Stomach smooth muscle (tissue), 2 donors: ENCODE results near the gene CLCNKB.
"Not testable (repeated sequence)": the region's sequence is repeated elsewhere in the genome, so short reads cannot be mapped to it uniquely, and the experiment has no call there.

ENCODE experiments used
- H3K27ac ChIP-seq: one replicate; pipeline ENCODE4 v1.7.0; 2013; ENCODE audit warnings: mild to moderate bottlenecking, low read length, inconsistent platforms
- H3K27me3 ChIP-seq, 2 donors: one replicate each; pipeline ENCODE4 v1.7.0; 2013; ENCODE audit warnings: low read length in 2 of 2; ENCODE audit not compliant: insufficient read depth in 2 of 2, control insufficient read depth in 1 of 2
- H3K36me3 ChIP-seq, 2 donors: one replicate each; pipeline ENCODE4 v1.7.0; 2013; ENCODE audit warnings: low read length in 2 of 2; ENCODE audit not compliant: control insufficient read depth in 2 of 2, insufficient read depth in 2 of 2
- H3K4me1 ChIP-seq: one replicate; pipeline ENCODE4 v1.7.0; 2013; ENCODE audit warnings: low read length; ENCODE audit not compliant: control insufficient read depth, insufficient read depth
- H3K4me3 ChIP-seq, 2 donors: one replicate each; pipeline ENCODE4 v1.7.0; 2013; ENCODE audit warnings: low read length in 2 of 2
- H3K9ac ChIP-seq, 2 donors: one replicate each; pipeline ENCODE4 v1.7.0; 2013; ENCODE audit warnings: low read length in 2 of 2, mild to moderate bottlenecking in 1 of 2
- H3K9me3 ChIP-seq, 2 donors: one replicate each; pipeline ENCODE4 v1.7.0; 2013; ENCODE audit warnings: low read length in 2 of 2; ENCODE audit not compliant: control insufficient read depth in 2 of 2
- donor health status: healthy.
- donor health status: Pancreatic carcinoma.

Gene CLCNKB

DNA sequence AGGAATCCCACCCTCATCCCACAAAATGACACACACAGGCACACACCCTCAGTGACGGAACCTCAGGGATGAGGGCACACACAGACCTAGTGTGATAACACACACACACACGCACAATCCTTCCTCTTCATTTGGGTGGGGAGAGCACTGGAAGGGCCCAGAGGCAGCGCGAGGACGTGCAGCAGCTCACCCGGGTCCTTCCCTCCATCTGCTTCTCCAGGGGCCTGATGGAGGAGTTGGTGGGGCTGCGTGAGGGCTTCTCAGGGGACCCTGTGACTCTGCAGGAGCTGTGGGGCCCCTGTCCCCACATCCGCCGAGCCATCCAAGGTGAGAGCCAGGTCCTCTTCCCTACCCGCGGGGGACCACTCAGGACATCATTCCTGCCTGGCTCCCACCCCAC is 21.2 kb upstream of the CLCNKB start:
- Histone ChIP-seq H3K9me3 (no peaks in the 10 kb centered on the region), H3K27ac (peak overlapping the region; percentile 60), H3K9ac (no peak overlapping the region), H3K4me3 (no peak overlapping the region), H3K36me3 (no peaks in the 10 kb centered on the region), H3K4me1 (peaks cover 56% of the 10 kb centered on the region), H3K27me3 (no peaks in the 10 kb centered on the region)

DNA sequence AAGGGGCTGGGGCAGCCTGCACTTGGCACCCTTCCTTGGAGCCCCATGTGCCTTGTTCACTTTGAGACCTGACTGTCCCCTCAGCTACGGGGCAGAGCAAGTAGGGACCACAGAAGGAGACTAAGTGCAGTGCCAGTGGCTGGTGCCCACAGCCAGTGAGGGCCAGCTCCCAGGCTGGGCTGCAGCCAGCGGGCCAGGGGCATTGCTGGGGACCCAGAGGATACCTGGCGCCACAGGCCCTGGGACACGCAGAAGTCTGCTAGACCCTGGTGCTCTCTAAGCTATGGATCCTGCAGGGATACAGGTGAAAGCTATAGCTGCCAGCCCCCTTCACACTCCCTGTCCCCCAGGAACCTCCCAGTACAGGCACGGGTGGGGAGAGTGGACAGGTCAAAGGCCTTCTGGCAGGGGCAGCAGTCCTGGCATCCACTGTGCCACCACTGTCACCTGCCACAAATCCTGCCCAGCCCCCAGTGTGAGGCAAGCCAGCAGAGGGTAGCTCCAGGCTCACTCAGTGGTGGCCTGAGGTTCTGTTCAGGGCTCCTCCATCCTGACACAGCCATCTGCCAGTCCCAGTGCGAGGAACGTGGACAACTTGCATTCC is 20.4 kb upstream of the CLCNKB start:
- no peaks in the 10 kb centered on the region for H3K36me3 ChIP-seq
- no peaks in the 10 kb centered on the region for H3K27me3 ChIP-seq
- no peak overlapping the region for H3K4me3 ChIP-seq
- H3K9ac ChIP-seq = no peak overlapping the region
- H3K4me1 ChIP-seq = peaks cover 51% of the 10 kb centered on the region
- no peaks in the 10 kb centered on the region for H3K9me3 ChIP-seq
- no peak overlapping the region for H3K27ac ChIP-seq

DNA sequence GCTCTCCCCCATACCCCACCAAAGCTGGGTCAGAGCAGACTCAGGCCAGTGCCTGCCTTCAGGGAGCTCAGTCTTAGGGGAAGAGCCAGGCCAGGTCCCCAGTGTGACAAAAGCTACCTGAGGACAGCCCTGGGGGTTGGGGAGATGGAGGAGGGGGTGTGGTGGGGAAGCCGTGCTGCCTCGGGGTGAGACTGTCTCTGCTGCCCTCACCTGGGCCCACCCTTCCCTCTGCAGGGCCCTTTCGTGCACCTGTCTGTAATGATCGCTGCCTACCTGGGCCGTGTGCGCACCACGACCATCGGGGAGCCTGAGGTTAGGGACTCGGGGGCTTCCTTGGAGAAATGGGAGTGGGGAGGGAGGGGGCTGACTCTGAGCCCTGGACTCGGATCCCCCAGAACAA is 17.3 kb upstream of the CLCNKB start:
- H3K27me3 ChIP-seq, H3K9me3 ChIP-seq, H3K9ac ChIP-seq, H3K4me3 ChIP-seq, H3K27ac ChIP-seq, H3K36me3 ChIP-seq: not testable (repeated sequence)
- peaks cover 27% of the 10 kb centered on the region for H3K4me1 ChIP-seq

DNA sequence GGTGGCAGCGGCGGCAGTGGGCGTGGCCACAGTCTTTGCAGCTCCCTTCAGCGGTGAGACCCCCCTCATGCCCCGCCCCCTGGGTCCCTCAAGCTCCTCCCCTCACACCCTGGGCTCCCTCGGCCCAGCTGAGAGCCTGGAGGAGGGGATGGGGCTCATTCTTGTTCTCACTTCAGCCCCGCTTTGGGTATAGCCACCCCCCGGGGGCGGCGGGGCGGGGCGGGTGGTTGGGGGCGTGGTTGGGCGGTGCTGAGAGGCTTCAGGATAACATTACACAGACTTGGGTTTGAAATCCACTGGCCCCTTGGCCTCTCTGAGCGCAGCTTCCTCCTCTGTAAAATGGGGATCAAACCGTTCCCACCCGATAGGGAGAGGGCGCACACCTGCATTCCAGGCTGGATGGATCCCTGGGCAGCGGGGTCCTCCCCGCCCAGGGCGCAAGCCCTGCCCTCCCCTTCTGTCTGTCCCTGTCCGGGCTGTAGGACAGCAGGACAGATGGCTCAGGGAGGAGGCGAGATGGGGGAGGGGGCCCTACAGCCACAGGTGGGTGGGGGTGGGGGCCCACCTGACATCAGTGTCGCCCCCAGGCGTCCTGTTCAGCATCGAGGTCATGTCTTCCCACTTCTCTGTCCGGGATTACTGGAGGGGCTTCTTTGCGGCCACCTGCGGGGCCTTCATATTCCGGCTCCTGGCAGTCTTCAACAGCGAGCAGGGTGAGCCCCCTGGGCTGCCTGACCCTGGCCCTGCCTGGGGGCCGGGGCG is 16.7 kb upstream of the CLCNKB start:
- H3K9me3 ChIP-seq = no peaks in the 10 kb centered on the region
- no peaks in the 10 kb centered on the region for H3K27me3 ChIP-seq
- H3K9ac ChIP-seq = peak overlapping the region in 1 of 2 donors; percentile 47
- no peak overlapping the region for H3K27ac ChIP-seq
- peaks cover 21% of the 10 kb centered on the region for H3K4me1 ChIP-seq
- H3K36me3 ChIP-seq = no peaks in the 10 kb centered on the region
- peak overlapping the region in 1 of 2 donors; percentile 60 for H3K4me3 ChIP-seq

GRCh38 chr1:16028237-16029002 is 15.2 kb upstream of the CLCNKB start:
- Histone ChIP-seq H3K9ac (no peak overlapping the region), H3K9me3 (no peaks in the 10 kb centered on the region), H3K36me3 (no peaks in the 10 kb centered on the region), H3K4me1 (peaks cover 23% of the 10 kb centered on the region), H3K4me3 (no peak overlapping the region), H3K27ac (no peak overlapping the region), H3K27me3 (no peaks in the 10 kb centered on the region)

- H3K27me3 ChIP-seq, H3K9ac ChIP-seq, H3K4me3 ChIP-seq, H3K36me3 ChIP-seq, H3K27ac ChIP-seq, H3K9me3 ChIP-seq: not testable (repeated sequence)
- H3K4me1 ChIP-seq = peaks cover 21% of the 10 kb centered on the region
Observed at GRCh38 chr1:16029003-16029268, 14.6 kb upstream of the CLCNKB start.

GRCh38 chr1:16029288-16029687 is 14.3 kb upstream of the CLCNKB start:
- Histone ChIP-seq H3K9me3 (no peaks in the 10 kb centered on the region), H3K4me1 (peaks cover 21% of the 10 kb centered on the region), H3K9ac (no peak overlapping the region), H3K27ac (no peak overlapping the region), H3K36me3 (no peaks in the 10 kb centered on the region), H3K4me3 (no peak overlapping the region), H3K27me3 (no peaks in the 10 kb centered on the region)

- no peaks in the 10 kb centered on the region for H3K36me3 ChIP-seq
- no peak overlapping the region for H3K27ac ChIP-seq
- H3K4me1 ChIP-seq = peaks cover 21% of the 10 kb centered on the region
- no peaks in the 10 kb centered on the region for H3K27me3 ChIP-seq
- no peaks in the 10 kb centered on the region for H3K9me3 ChIP-seq
- H3K9ac ChIP-seq = no peak overlapping the region
- no peak overlapping the region for H3K4me3 ChIP-seq
Observed at GRCh38 chr1:16031551-16031950, 12.0 kb upstream of the CLCNKB start.

DNA sequence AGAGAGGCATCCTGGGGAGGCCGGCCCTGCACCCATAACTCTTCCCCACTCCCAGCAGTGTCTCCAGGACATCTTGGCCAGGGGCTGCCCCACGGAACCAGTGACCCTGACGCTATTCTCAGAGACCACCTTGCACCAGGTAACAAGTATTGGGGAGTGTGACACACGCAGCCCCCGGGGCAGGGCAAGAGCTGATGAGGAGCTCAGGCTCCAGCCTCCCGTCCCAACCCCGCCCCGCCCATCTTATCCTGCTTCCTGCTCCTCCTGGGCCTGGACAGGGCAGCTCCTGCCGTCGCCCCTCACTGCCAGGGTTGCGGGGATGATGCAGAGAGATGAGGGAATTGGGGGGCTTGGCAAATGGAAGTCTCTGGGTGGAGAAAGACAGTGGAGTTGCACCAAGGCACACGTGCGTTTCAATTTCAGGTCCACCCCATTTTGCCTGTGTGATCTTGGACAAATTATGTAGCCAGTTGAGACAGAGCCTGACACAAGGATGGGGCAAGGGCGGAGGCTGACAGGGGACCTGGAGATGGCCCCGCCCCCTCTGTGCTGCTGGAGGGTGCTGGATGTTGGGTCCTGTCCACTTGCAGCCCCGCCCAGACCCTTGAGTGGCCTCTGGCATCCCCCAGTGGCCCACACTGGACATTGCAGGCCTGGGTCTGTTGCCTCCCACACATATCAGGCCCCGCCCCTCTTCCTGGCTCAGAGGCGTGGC is 11.0 kb upstream of the CLCNKB start:
- Histone ChIP-seq H3K27ac (no peak overlapping the region), H3K27me3 (no peaks in the 10 kb centered on the region), H3K4me1 (peaks cover 14% of the 10 kb centered on the region), H3K36me3 (no peaks in the 10 kb centered on the region), H3K4me3 (no peak overlapping the region), H3K9ac (no peak overlapping the region), H3K9me3 (no peaks in the 10 kb centered on the region)

DNA sequence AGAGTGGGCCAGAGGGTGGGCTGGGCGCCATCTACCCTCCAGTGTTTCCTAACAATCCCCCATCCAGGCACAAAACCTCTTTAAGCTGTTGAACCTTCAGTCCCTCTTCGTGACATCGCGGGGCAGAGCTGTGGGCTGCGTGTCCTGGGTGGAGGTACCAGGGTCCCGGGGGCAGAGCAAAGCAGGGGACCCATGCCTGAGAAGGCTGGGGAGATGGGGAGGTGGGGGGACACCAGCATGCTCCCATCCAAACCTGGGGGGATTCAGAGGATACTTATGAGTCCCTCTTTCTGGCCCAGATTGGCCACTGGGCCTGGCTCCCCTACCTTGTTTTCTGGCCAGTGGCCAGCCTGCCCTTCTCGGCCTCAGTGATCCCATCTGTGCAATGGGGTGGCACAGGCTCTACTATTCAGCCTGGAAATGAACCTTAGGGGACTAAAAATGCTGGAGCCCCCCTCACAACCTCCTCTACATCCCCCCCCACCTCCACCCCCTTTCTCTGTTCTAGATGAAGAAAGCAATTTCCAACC is 10.4 kb upstream of the CLCNKB start:
- H3K9me3 ChIP-seq, H3K4me3 ChIP-seq, H3K9ac ChIP-seq, H3K36me3 ChIP-seq, H3K27me3 ChIP-seq, H3K27ac ChIP-seq: not testable (repeated sequence)
- H3K4me1 ChIP-seq = peaks cover 12% of the 10 kb centered on the region
